GM12878 (cell line): ENCODE data around the gene HOATZ. TPM values are rescaled to one million over a fixed set of nuclear protein-coding genes. Genes with fewer than 3 reads are reported as not detected.

Experiments
- ATAC-seq: fragments of 200-7000 bp; cut with Tn5 transposase; 3 replicates; pipeline ENCODE4 v1.9.1; 2020; ENCODE audit warnings: mild to moderate bottlenecking, moderate library complexity
- BruUV-seq: library from RNA; stranded (reverse); fragments of 400-500 nt; replicated peaks from 2 replicates; lab custom pipeline; 2021; lab: Mats Ljungman, UMichigan
- CTCF ChIA-PET: fragments of 300-600 bp; sonication (Branson Sonifier 250); formaldehyde crosslinking; extraction: SDS; loops from one replicate; lab custom pipeline; 2021; ENCODE audit warnings: inconsistent platforms; lab: Yijun Ruan, JAX
- POLR2A ChIA-PET: fragments of 350-600 bp; formaldehyde crosslinking; extraction: SDS; loops from one replicate; lab custom pipeline; 2021; ENCODE audit warnings: inconsistent platforms; lab: Charles Lee
- RAD21 ChIA-PET: fragments of 300-600 bp; sonication (Branson Sonifier 250); formaldehyde crosslinking; loops from one replicate; lab custom pipeline; 2023; ENCODE audit warnings: antibody characterized with exemption; ENCODE audit not compliant: unreplicated experiment; lab: Charles Lee
- SMC1A ChIA-PET: fragments of 300-600 bp; sonication (Branson Sonifier 250); formaldehyde crosslinking; loops from one replicate; lab custom pipeline; 2023; ENCODE audit not compliant: unreplicated experiment, uncharacterized antibody; lab: Charles Lee
- DNase-seq: peaks from one replicate; pipeline ENCODE4 v3.0.0-alpha.2; 2011; ENCODE audit warnings: low read depth, low spot score
- FAIRE-seq: peaks from 3 replicates; lab custom pipeline; 2011; peaks lifted over from hg19 to GRCh38; lab: Jason Lieb, UNC
- H2AFZ ChIP-seq: 2 replicates; pipeline ENCODE4 v1.6.0; 2011; ENCODE audit warnings: low read depth, low read length, control low read depth; ENCODE audit not compliant: control insufficient read depth
- H3K27ac ChIP-seq: 2 replicates; pipeline ENCODE4 v1.5.1; 2011; ENCODE audit warnings: control low read depth; ENCODE audit not compliant: control insufficient read depth, insufficient read depth
- H3K27me3 ChIP-seq, 2 experiments: replicated peaks in 1 of 2; 2 replicates each; pipeline versions ENCODE4 v1.6.0 to v1.6.1; 2011; ENCODE audit warnings: low read length in 1 of 2; ENCODE audit not compliant: control insufficient read depth in 2 of 2, insufficient read depth in 2 of 2
- H3K36me3 ChIP-seq, 2 experiments: 2 replicates each; pipeline ENCODE4 v1.5.1; 2011; ENCODE audit warnings: low read length in 1 of 2; ENCODE audit not compliant: control insufficient read depth in 2 of 2, insufficient read depth in 2 of 2
- H3K4me1 ChIP-seq: 2 replicates; pipeline ENCODE4 v1.6.1; 2011; ENCODE audit warnings: mild to moderate bottlenecking, low read length, moderate library complexity, mixed read lengths; ENCODE audit not compliant: control insufficient read depth, insufficient read depth
- H3K4me2 ChIP-seq: 2 replicates; pipeline ENCODE4 v1.6.0; 2011; ENCODE audit warnings: control low read depth; ENCODE audit not compliant: control insufficient read depth, insufficient read depth
- H3K4me3 ChIP-seq: fragments of 200-600 bp; sonication (generic); 2 replicates; pipeline ENCODE4 v1.5.1; 2016
- H3K79me2 ChIP-seq: 2 replicates; pipeline ENCODE4 v1.6.0; 2011; ENCODE audit warnings: low read length; ENCODE audit not compliant: control insufficient read depth, insufficient read depth
- H3K9ac ChIP-seq: 2 replicates; pipeline ENCODE4 v1.8.0; 2011; ENCODE audit warnings: low read length, control low read depth, mixed read lengths; ENCODE audit not compliant: control insufficient read depth, insufficient read depth
- H3K9me3 ChIP-seq: replicated peaks from 3 replicates; pipeline ENCODE4 v1.5.1; 2011; ENCODE audit warnings: mild to moderate bottlenecking, low read length; ENCODE audit not compliant: control insufficient read depth, insufficient read depth
- H4K20me1 ChIP-seq: 2 replicates; pipeline ENCODE4 v1.6.0; 2011; ENCODE audit not compliant: control insufficient read depth, insufficient read depth
- CHD1 ChIP-seq: IDR thresholded peaks from 2 replicates; pipeline ENCODE4 v1.6.1; 2012; ENCODE audit warnings: low read depth, low read length, improper control_type of control experiment
- E4F1 ChIP-seq: fragments of 450-650 bp; IDR thresholded peaks from 2 replicates; pipeline ENCODE4 v1.6.1; 2018; ENCODE audit warnings: borderline replicate concordance, mild to moderate bottlenecking; ENCODE audit not compliant: partially characterized antibody
- EZH2 ChIP-seq: IDR thresholded peaks from 2 replicates; pipeline ENCODE4 v1.6.1; 2012; ENCODE audit warnings: low read depth, mild to moderate bottlenecking, control low read depth, inconsistent platforms, low read length, borderline replicate concordance; ENCODE audit not compliant: control insufficient read depth
- FOXK2 ChIP-seq: fragments of 450-650 bp; IDR thresholded peaks from 2 replicates; pipeline ENCODE4 v1.6.1; 2017; ENCODE audit warnings: mild to moderate bottlenecking, moderate library complexity
- HCFC1 ChIP-seq: fragments of 150-350 bp; IDR thresholded peaks from 2 replicates; pipeline ENCODE4 v1.6.1; 2014; ENCODE audit warnings: low read length
- JUND ChIP-seq: IDR thresholded peaks from 2 replicates; pipeline ENCODE4 v1.6.1; 2012; ENCODE audit warnings: low read depth, mild to moderate bottlenecking, low read length, improper control_type of control experiment, moderate library complexity
- KAT2A ChIP-seq: conservative IDR thresholded peaks from 2 replicates; pipeline ENCODE4 v1.6.1; 2011; ENCODE audit warnings: low read depth, low read length; ENCODE audit not compliant: control insufficient read depth
- POLR2A ChIP-seq: IDR thresholded peaks from 2 replicates; pipeline ENCODE4 v1.6.1; 2011; ENCODE audit warnings: low read depth, mild to moderate bottlenecking, low read length
- POLR2AphosphoS5 ChIP-seq: IDR thresholded peaks from 2 replicates; pipeline ENCODE4 v1.6.1; 2011; ENCODE audit warnings: mild to moderate bottlenecking, low read length, inconsistent platforms
- RAD21 ChIP-seq: IDR thresholded peaks from 2 replicates; pipeline ENCODE4 v1.6.1; 2011; ENCODE audit warnings: mild to moderate bottlenecking, low read depth, low read length, moderate library complexity; ENCODE audit not compliant: insufficient read depth
- STAT3 ChIP-seq: IDR thresholded peaks from 2 replicates; pipeline ENCODE4 v1.6.1; 2011; ENCODE audit warnings: low read depth, low read length, improper control_type of control experiment
- YY1 ChIP-seq: IDR thresholded peaks from 2 replicates; pipeline ENCODE4 v1.6.1; 2011; ENCODE audit warnings: low read depth, mild to moderate bottlenecking, low read length
- ZSCAN29 ChIP-seq: fragments of 450-650 bp; IDR thresholded peaks from 2 replicates; pipeline ENCODE4 v1.6.1; 2017; ENCODE audit warnings: mild to moderate bottlenecking, moderate library complexity
- WGBS: methylation state at CpG from one replicate; pipeline ENCODE4 v1.1.6; 2016; ENCODE audit warnings: low lambda C conversion rate; ENCODE audit not compliant: insufficient replicate concordance, insufficient coverage; ENCODE audit errors: missing lambda C conversion rate; 5-methylcytosine and 5-hydroxymethylcytosine counted together
- in situ Hi-C: fragments of 300-500 bp; cut with MboI; formaldehyde crosslinking; loops from 9 replicates; pipeline ENCODE4 v1.14.3; 2018; ENCODE audit warnings: mixed read lengths
- intact Hi-C: fragments of 100-400 bp; cut with micrococcal nuclease; formaldehyde crosslinking; loops from one replicate; pipeline ENCODE4 v1.14.2; 2022; ENCODE audit not compliant: unreplicated experiment
- polyA plus RNA-seq, 11 experiments: library from polyadenylated mRNA; depleted of rRNA in 4 of 11; unstranded in 6 of 11; stranded (reverse) in 5 of 11; fragments of >200 nt; fragmentation: Nextera tagmentation in 4 of 11; fragmentation: Illumina TruSeq in 1 of 11; extraction: Ambion mirVana in 4 of 11; extraction: Trizol in 1 of 11; gene quantifications; 1 replicate in 1 of 11; 2 replicates in 10 of 11; pipeline versions ENCODE4 v1.2.1 to v1.2.3, GENCODE V29; 2011 to 2016; ENCODE audit warnings: inconsistent platforms in 2 of 11, missing spikeins in 2 of 11, low read depth in 1 of 11
- total RNA-seq, 4 experiments: library from RNA; depleted of rRNA in 3 of 4; stranded (reverse); fragments of >200 nt in 3 of 4; fragmentation: Illumina TruSeq in 1 of 4; extraction: Trizol in 1 of 4; gene quantifications; 2 replicates each; pipeline versions ENCODE4 v1.2.1 to v1.2.3, GENCODE V29; 2013 to 2021
- TF ChIP-seq, protein P1 (sequence below): fragments of 450-650 bp; IDR thresholded peaks from 2 replicates; pipeline ENCODE4 v1.6.1; 2017; ENCODE audit warnings: antibody characterized with exemption, mild to moderate bottlenecking, moderate library complexity

Gene HOATZ
- total and polyA plus RNA-seq, 10 of the 15 experiments (the other 5 are each of a cell fraction or from before 2014, with no cell fraction given): 0.28 TPM; not detected in 9

DNA sequence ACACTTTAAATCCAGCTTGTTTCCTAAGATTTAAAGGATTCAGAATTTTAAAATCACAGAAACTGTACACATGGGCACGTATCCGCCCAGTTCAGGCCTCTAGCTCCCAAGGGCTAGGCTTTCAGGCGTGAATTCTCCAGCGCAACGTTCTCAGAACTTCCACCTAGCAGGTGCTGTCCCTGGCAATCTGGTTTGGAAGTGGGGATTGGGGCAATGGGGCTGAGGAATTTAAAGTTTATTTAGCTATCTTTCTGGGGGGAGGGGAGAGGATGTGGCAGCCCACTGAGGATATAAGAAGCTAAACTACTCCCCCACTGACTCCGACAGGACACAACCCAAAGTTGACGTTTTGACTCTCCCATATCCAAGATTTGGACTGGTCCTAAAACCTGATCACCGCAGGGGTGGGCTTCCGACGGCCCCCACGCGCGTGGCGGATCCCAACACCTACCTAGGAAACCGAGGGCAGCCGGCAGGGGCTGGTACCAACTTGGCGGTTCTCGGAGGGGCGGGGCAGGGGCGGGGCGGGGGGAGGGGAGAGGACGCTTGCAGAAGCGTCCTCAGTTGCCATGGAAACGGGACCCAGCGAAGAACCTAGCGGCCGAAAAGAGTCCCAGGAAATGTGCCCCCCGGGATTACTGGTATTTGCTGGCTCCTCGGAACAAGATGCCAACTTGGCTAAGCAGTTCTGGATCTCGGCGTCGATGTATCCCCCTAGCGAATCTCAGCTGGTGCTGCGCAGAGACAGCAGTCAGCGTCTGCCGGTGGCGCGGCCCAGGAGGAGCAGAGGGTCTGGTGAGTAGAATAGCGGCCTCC is at the start of gene HOATZ (continued):
- TF ChIP-seq POLR2AphosphoS5 (no peak), YY1 (no peak), HCFC1 (no peak), STAT3 (no peak)

DNA sequence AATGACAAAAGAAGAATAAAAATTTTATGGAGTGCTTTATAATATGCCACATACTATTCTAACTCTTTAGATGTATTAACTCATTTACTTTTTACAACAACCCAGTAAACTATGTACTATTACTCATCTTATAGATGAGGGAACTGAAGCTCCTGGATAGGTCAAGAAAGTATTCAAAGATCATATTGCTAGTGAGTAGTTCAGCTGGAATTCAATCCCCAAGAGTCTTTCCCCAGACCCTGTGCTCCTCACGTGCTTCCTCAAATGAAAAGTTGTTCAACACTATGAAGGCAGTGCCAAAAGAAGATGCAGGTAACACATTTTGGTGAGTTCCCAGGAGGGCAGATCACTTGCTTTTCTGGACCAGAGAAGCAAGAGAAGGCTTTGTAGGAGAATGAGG is 49.2 kb upstream of the HOATZ start:
- WGBS: 0% methylated on average over 1 of the region's 1 CpG
- CTCF ChIA-PET: interaction anchor here (3.5 kb wide), 1 partner anchor 11 kb away, joined by 12 read pairs; no protein-coding TSS in a partner anchor

More for the DNA sequence above, 49.2 kb upstream of the HOATZ start:
- Histone ChIP-seq H3K9ac (no peak overlapping the region), H4K20me1 (no peaks in the 10 kb centered on the region), H3K27ac (no peak overlapping the region), H3K4me2 (no peak overlapping the region), H3K9me3 (no peaks in the 10 kb centered on the region; the same call in 2 of the 3 replicates), H3K4me1 (no peaks in the 10 kb centered on the region), H2AFZ (no peak overlapping the region), H3K79me2 (no peaks in the 10 kb centered on the region), H3K4me3 (no peak overlapping the region), H3K36me3 (no peaks in the 10 kb centered on the region), H3K27me3 (no peaks in the 10 kb centered on the region; a peak in 3 of 4 replicates)
- DNase-seq (no peak), FAIRE-seq (no peak), ATAC-seq (no peak)
- BruUV-seq: no TSS peak
- SMC1A ChIA-PET: no interaction called here
- TF ChIP-seq CHD1 (no peak), KAT2A (no peak), FOXK2 (no peak), ZSCAN29 (no peak), RAD21 (no peak), JUND (no peak), EZH2 (no peak), POLR2A (no peak), E4F1 (no peak)
- TF ChIP-seq, protein P1, sequence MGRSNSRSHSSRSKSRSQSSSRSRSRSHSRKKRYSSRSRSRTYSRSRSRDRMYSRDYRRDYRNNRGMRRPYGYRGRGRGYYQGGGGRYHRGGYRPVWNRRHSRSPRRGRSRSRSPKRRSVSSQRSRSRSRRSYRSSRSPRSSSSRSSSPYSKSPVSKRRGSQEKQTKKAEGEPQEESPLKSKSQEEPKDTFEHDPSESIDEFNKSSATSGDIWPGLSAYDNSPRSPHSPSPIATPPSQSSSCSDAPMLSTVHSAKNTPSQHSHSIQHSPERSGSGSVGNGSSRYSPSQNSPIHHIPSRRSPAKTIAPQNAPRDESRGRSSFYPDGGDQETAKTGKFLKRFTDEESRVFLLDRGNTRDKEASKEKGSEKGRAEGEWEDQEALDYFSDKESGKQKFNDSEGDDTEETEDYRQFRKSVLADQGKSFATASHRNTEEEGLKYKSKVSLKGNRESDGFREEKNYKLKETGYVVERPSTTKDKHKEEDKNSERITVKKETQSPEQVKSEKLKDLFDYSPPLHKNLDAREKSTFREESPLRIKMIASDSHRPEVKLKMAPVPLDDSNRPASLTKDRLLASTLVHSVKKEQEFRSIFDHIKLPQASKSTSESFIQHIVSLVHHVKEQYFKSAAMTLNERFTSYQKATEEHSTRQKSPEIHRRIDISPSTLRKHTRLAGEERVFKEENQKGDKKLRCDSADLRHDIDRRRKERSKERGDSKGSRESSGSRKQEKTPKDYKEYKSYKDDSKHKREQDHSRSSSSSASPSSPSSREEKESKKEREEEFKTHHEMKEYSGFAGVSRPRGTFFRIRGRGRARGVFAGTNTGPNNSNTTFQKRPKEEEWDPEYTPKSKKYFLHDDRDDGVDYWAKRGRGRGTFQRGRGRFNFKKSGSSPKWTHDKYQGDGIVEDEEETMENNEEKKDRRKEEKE: no peak
- in situ Hi-C loops (no loop called here), intact Hi-C loops (no loop called here)
- POLR2A ChIA-PET: no interaction called here
- RAD21 ChIA-PET: no interaction called here
